Muscle layer of colon (tissue), 2 donors: ENCODE measurements around the gene MITF.
"Not testable (repeated sequence)": the region's sequence is repeated elsewhere in the genome, so short reads cannot be mapped to it uniquely, and the experiment has no call there.

Experiments used
- H3K27ac ChIP-seq: one replicate; pipeline ENCODE4 v1.7.0; 2013; ENCODE audit warnings: low read depth, mild to moderate bottlenecking, low read length, moderate library complexity
- H3K27me3 ChIP-seq, 2 donors: one replicate each; pipeline ENCODE4 v1.7.0; 2013; ENCODE audit warnings: low read length in 2 of 2, mild to moderate bottlenecking in 2 of 2; ENCODE audit not compliant: insufficient read depth in 2 of 2, control insufficient read depth in 1 of 2
- H3K36me3 ChIP-seq: one replicate; pipeline ENCODE4 v1.7.0; 2013; ENCODE audit warnings: mild to moderate bottlenecking, low read length; ENCODE audit not compliant: insufficient read depth
- H3K4me1 ChIP-seq: one replicate; pipeline ENCODE4 v1.7.0; 2013; ENCODE audit warnings: mild to moderate bottlenecking, low read length; ENCODE audit not compliant: insufficient read depth
- H3K4me3 ChIP-seq, 2 donors: one replicate each; pipeline ENCODE4 v1.7.0; 2013; ENCODE audit warnings: low read length in 2 of 2, low read depth in 1 of 2, mild to moderate bottlenecking in 1 of 2, moderate library complexity in 1 of 2
- H3K9ac ChIP-seq: one replicate; pipeline ENCODE4 v1.7.0; 2013; ENCODE audit warnings: low read length
- H3K9me3 ChIP-seq: one replicate; pipeline ENCODE4 v1.7.0; 2013; ENCODE audit warnings: mild to moderate bottlenecking, low read length
- donor health status: abdominal sarcoma.
- donor health status: Adenocarcinoma of cecum.

MITF gene

GRCh38 chr3:69776920-69777581 is 37.8 kb downstream of the MITF start:
- Histone ChIP-seq H3K4me3 (no peak overlapping the region), H3K27ac (no peak overlapping the region), H3K9me3 (no peaks in the 10 kb centered on the region), H3K4me1 (peaks cover 54% of the 10 kb centered on the region), H3K36me3 (no peaks in the 10 kb centered on the region), H3K9ac (no peak overlapping the region), H3K27me3 (no peaks in the 10 kb centered on the region)

- Histone ChIP-seq H3K27ac (no peak overlapping the region), H3K4me1 (peaks cover 50% of the 10 kb centered on the region), H3K9ac (no peak overlapping the region)
Observed at GRCh38 chr3:69777582-69777967, 38.3 kb downstream of the MITF start.

GRCh38 chr3:69781593-69781992 is 42.3 kb downstream of the MITF start:
- H3K9me3 ChIP-seq: no peaks in the 10 kb centered on the region
- H3K36me3 ChIP-seq: no peaks in the 10 kb centered on the region
- H3K4me3 ChIP-seq: no peak overlapping the region
- peaks cover 50% of the 10 kb centered on the region for H3K4me1 ChIP-seq
- peak overlapping the region; percentile 25 for H3K27ac ChIP-seq
- no peak overlapping the region for H3K9ac ChIP-seq
- H3K27me3 ChIP-seq: no peaks in the 10 kb centered on the region

More at GRCh38 chr3:69777582-69777967, 38.3 kb downstream of the MITF start:
- Histone ChIP-seq H3K36me3 (no peaks in the 10 kb centered on the region), H3K4me3 (no peak overlapping the region), H3K27me3 (no peaks in the 10 kb centered on the region), H3K9me3 (no peaks in the 10 kb centered on the region)

- no peaks in the 10 kb centered on the region for H3K36me3 ChIP-seq
- H3K27me3 ChIP-seq: no peaks in the 10 kb centered on the region
- H3K4me1 ChIP-seq: peaks cover 52% of the 10 kb centered on the region
- H3K4me3 ChIP-seq: peak overlapping the region in 1 of 2 donors; percentile 2
- H3K9ac ChIP-seq: no peak overlapping the region
- no peaks in the 10 kb centered on the region for H3K9me3 ChIP-seq
- peak overlapping the region; percentile 72 for H3K27ac ChIP-seq
Observed at GRCh38 chr3:69784954-69785514, 45.8 kb downstream of the MITF start.

GRCh38 chr3:69785769-69786320 is 46.6 kb downstream of the MITF start:
- H3K36me3 ChIP-seq: no peaks in the 10 kb centered on the region
- no peaks in the 10 kb centered on the region for H3K9me3 ChIP-seq
- peaks cover 55% of the 10 kb centered on the region for H3K4me1 ChIP-seq
- peak overlapping the region; percentile 8 for H3K27ac ChIP-seq
- no peaks in the 10 kb centered on the region for H3K27me3 ChIP-seq
- peak overlapping the region in 1 of 2 donors; percentile 2 for H3K4me3 ChIP-seq
- no peak overlapping the region for H3K9ac ChIP-seq

GRCh38 chr3:69786854-69787253 is 47.6 kb downstream of the MITF start:
- H3K36me3 ChIP-seq: no peaks in the 10 kb centered on the region
- H3K27ac ChIP-seq: peak overlapping the region; percentile 8
- no peak overlapping the region for H3K4me3 ChIP-seq
- no peaks in the 10 kb centered on the region for H3K27me3 ChIP-seq
- H3K9me3 ChIP-seq: no peaks in the 10 kb centered on the region
- H3K4me1 ChIP-seq: peaks cover 55% of the 10 kb centered on the region
- H3K9ac ChIP-seq: no peak overlapping the region

GRCh38 chr3:69787436-69788168 is 48.3 kb downstream of the MITF start:
- peaks cover 55% of the 10 kb centered on the region for H3K4me1 ChIP-seq
- peak overlapping the region; percentile 8 for H3K27ac ChIP-seq
- no peak overlapping the region for H3K4me3 ChIP-seq

GRCh38 chr3:69791106-69791505 is 51.8 kb downstream of the MITF start:
- peaks cover 30% of the 10 kb centered on the region for H3K4me1 ChIP-seq
- no peaks in the 10 kb centered on the region for H3K36me3 ChIP-seq
- no peak overlapping the region for H3K4me3 ChIP-seq
- no peak overlapping the region for H3K27ac ChIP-seq
- no peaks in the 10 kb centered on the region for H3K9me3 ChIP-seq
- no peak overlapping the region for H3K9ac ChIP-seq
- no peaks in the 10 kb centered on the region for H3K27me3 ChIP-seq

More at GRCh38 chr3:69787436-69788168, 48.3 kb downstream of the MITF start:
- Histone ChIP-seq H3K9me3 (no peaks in the 10 kb centered on the region), H3K27me3 (no peaks in the 10 kb centered on the region), H3K9ac (no peak overlapping the region), H3K36me3 (no peaks in the 10 kb centered on the region)

GRCh38 chr3:69791919-69792399 is 52.7 kb downstream of the MITF start:
- Histone ChIP-seq H3K4me3 (no peak overlapping the region), H3K9me3 (no peaks in the 10 kb centered on the region), H3K9ac (no peak overlapping the region), H3K27me3 (no peaks in the 10 kb centered on the region), H3K27ac (no peak overlapping the region), H3K36me3 (no peaks in the 10 kb centered on the region), H3K4me1 (peaks cover 21% of the 10 kb centered on the region)

- not testable (repeated sequence) for H3K4me1 ChIP-seq, H3K4me3 ChIP-seq, H3K27ac ChIP-seq, H3K36me3 ChIP-seq, H3K9ac ChIP-seq, H3K9me3 ChIP-seq, H3K27me3 ChIP-seq
Observed at GRCh38 chr3:69796126-69796525, 56.9 kb downstream of the MITF start.

GRCh38 chr3:69803681-69804270 is 64.5 kb downstream of the MITF start:
- Histone ChIP-seq H3K4me1 (peaks cover 27% of the 10 kb centered on the region), H3K4me3 (no peak overlapping the region), H3K27ac (no peak overlapping the region), H3K36me3 (no peaks in the 10 kb centered on the region), H3K27me3 (no peaks in the 10 kb centered on the region), H3K9ac (no peak overlapping the region), H3K9me3 (no peaks in the 10 kb centered on the region)
